Measurements from ENCODE around the gene NFATC3.

GRCh38 chr16:68064791-68065365 is 20.3 kb upstream of the NFATC3 start:
- TF ChIP-seq CTCF (IDR thresholded peaks at IDR 0.05) (peak; percentile 90), EZH2 (IDR thresholded peaks at IDR 0.05; ENCODE audit: borderline replicate concordance, insufficient read depth, low read depth, low read length, poor library complexity, severe bottlenecking) (no peak)

Data from B cell (primary cell).